ENCODE measurements around the gene PKIG. TPM values are rescaled to one million over a fixed set of nuclear protein-coding genes. Genes with fewer than 3 reads are reported as not detected.

The PKIG gene
- total RNA-seq = 36.0 TPM

GRCh38 chr20:44582311-44583025, at the start of gene PKIG:
Gene PKIG, plus strand, starts transcription at chr20:44582579. Its CDS starts 31,978 bp downstream, at chr20:44614557.

GRCh38 chr20:44651684-44652423, 69.5 kb downstream of the PKIG start, which contains the start of gene ADA:
Gene ADA, minus strand, starts transcription at chr20:44651699. Its CDS starts 92 bp downstream, at chr20:44651607.

Other genes with a start within 250 kb of the PKIG start
- not detected for gene R3HDML, start 245.5 kb upstream of the PKIG start, total RNA-seq
- not detected for gene HNF4A, start 226.9 kb upstream of the PKIG start, total RNA-seq
- gene TTPAL, start 106.7 kb upstream of the PKIG start, total RNA-seq = 20.3 TPM
- gene SERINC3, start 60.5 kb upstream of the PKIG start, total RNA-seq = 116 TPM
- gene ADA, start 69.1 kb downstream of the PKIG start, total RNA-seq = 1.8 TPM
- gene CCN5, start 132.8 kb downstream of the PKIG start, total RNA-seq = not detected
- gene KCNK15, start 163.3 kb downstream of the PKIG start, total RNA-seq = not detected
- gene RIMS4, start 228.0 kb downstream of the PKIG start, total RNA-seq = 48.2 TPM

All from diencephalon (tissue), 1 donor.